CD4-positive, alpha-beta T cell treated with Interleukin-21 for 1 hour (primary cell): ENCODE measurements around the gene IZUMO4.
"Not testable (repeated sequence)": the region's sequence is repeated elsewhere in the genome, so short reads cannot be mapped to it uniquely, and the experiment has no call there.

Source experiments
- DNase-seq: peaks from one replicate; pipeline ENCODE4 v3.0.0-alpha.2; 2020

The IZUMO4 gene

GRCh38 chr19:2110822-2111221, 14.1 kb downstream of the IZUMO4 start:
- DNase-seq, result no peak

- DNase-seq, result no peak
Measured at GRCh38 chr19:2111425-2111824, 14.7 kb downstream of the IZUMO4 start.

GRCh38 chr19:2111886-2112285, 15.2 kb downstream of the IZUMO4 start:
- no peak for DNase-seq

GRCh38 chr19:2112516-2113320, 16.0 kb downstream of the IZUMO4 start:
- DNase-seq, result peak; percentile 30

GRCh38 chr19:2113439-2114211, 16.9 kb downstream of the IZUMO4 start:
- no peak for DNase-seq

- no peak for DNase-seq
Measured at GRCh38 chr19:2114218-2114617, 17.5 kb downstream of the IZUMO4 start.

GRCh38 chr19:2114821-2115220, 18.1 kb downstream of the IZUMO4 start:
- DNase-seq, result no peak

GRCh38 chr19:2115324-2115723, 18.6 kb downstream of the IZUMO4 start:
- no peak for DNase-seq

GRCh38 chr19:2115911-2116426, 19.3 kb downstream of the IZUMO4 start:
- DNase-seq, result no peak

- DNase-seq, result no peak
Measured at GRCh38 chr19:2116507-2116906, 19.8 kb downstream of the IZUMO4 start.

- DNase-seq, result no peak
Measured at GRCh38 chr19:2117215-2117960, 20.7 kb downstream of the IZUMO4 start.

GRCh38 chr19:2118438-2118837, 21.7 kb downstream of the IZUMO4 start:
- DNase-seq, result no peak

GRCh38 chr19:2119921-2120785, 23.4 kb downstream of the IZUMO4 start:
- DNase-seq, result no peak

GRCh38 chr19:2120821-2121220, 24.1 kb downstream of the IZUMO4 start:
- DNase-seq, result no peak

GRCh38 chr19:2121416-2122051, 24.8 kb downstream of the IZUMO4 start:
- DNase-seq, result no peak

- DNase-seq, result no peak
Measured at GRCh38 chr19:2122251-2122650, 25.5 kb downstream of the IZUMO4 start.

- DNase-seq, result no peak
Measured at GRCh38 chr19:2122982-2123381, 26.3 kb downstream of the IZUMO4 start.

- DNase-seq, result no peak
Measured at GRCh38 chr19:2123682-2124387, 27.1 kb downstream of the IZUMO4 start.

GRCh38 chr19:2126879-2127518, 30.3 kb downstream of the IZUMO4 start:
- no peak for DNase-seq

GRCh38 chr19:2127758-2128157, 31.0 kb downstream of the IZUMO4 start:
- DNase-seq, result no peak

- not testable (repeated sequence) for DNase-seq
Measured at GRCh38 chr19:2128252-2128651, 31.5 kb downstream of the IZUMO4 start.
